GM21447 (cell line): ENCODE data around the gene NDST4.

Experiments
- ATAC-seq: cut with Tn5 transposase; IDR thresholded peaks from one replicate; pipeline ENCODE4 v1.9.1; 2021; ENCODE audit not compliant: unreplicated experiment

Gene NDST4

DNA sequence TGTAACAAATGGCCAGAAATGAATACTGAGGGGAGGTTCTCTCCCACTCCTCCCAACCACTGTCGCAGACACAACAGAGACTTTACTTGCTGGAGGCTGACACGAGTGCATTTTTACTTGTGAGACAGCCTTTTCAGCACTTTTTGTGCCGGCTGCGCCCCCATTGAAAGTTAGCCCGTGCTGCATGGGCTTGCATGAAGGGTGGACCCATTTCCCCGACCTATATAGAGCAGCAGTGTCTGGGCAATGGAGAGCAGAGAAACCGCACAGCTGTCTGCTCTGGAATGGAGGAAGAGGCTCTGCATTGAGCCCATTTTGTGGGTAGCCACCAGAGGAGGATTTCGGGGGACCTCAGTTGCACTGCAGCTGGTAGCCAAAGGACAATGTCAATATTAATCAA, 306.1 kb downstream of the NDST4 start:
- ATAC-seq: peak; percentile 27

DNA sequence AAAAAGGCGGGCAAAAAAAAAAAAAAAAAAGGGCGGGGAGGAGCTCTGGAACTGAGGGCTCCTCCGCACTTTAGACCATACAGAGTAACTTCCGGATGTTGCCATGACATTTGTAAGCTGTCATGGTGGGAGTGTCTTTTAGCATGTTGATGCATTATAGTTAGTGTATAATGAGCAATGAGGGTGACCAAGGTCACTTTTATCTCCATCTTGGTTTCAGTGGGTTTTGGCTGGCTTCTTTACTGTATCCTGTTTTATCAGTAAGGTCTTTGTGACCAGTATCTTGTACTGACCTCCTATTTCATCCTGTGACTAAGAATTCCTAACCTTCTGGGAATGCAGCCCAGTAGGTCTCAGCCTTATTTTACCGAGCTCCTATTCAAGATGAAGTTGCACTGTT, 321.4 kb downstream of the NDST4 start:
- no peak for ATAC-seq

DNA sequence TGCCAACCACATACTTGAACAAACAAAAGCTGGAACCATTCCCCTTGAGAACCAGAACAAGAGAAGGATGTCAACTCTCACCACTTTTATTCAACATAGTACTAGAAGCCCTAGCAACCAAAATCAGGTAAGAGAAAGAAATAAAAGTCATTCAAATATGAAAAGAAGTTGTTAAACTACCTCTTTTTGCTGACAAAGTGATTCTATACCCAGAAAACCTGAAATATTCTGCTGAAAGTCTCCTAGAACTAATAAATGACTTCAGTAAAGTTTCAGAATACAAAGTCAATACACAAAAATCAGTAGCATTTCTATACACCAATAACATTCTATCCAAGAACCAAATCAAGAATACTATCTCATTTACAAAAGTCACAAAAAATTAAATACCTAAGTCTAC, 327.9 kb downstream of the NDST4 start:
- ATAC-seq: no peak

DNA sequence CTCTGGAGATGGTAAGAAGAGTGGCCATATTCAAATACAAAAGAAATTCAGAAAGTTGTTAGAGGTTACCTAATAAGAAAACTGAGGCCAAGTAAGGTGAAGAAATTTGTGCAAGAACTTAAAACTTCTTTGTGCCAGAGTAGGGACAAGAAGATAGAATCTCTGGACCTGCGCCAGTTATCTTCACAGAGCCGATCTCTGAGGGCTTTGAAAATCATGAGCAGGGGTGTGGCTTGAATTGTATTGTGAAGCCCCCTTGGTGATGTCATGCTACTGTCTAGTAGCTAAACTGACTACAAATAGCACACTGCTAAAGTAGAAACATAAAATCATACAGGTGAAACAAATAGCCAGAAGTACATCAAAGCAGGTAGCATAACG, 330.2 kb downstream of the NDST4 start:
- no peak for ATAC-seq

DNA sequence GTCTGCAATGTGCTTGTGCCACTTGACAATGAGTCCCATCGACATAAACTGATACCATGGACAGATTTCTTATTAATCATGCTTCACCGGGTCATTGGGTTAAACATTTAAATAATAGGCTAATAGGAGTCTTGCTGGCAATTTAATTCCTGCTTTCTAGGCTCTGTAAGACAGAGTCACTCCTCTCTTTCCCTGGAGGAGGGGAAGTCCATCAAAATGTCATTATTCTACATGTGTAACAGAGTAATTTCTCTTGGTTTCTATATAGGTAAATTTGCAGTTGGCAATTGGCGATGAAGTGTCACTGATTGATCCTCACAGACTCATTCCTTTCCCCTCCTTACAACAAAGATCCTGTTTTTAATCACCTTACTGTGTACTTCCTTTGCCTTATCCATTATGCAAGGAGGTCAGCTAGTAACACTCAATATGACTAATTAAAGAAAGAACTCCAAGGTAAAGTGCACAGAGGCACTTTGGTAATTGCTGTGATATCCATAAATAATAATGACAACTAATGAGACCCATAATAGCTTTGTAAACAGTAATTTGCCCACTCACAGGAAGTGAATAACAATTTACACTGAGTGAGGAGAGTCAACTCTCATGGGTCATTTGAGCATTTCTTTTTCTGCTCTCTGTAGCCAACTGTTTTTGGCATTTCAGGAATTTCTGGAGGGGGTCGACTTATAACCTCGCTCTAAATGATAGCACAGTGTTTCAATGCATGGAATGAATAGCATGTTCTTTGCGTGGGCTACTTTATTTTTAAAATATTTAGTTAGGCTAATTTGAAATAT, 330.8 kb downstream of the NDST4 start:
- no peak for ATAC-seq

DNA sequence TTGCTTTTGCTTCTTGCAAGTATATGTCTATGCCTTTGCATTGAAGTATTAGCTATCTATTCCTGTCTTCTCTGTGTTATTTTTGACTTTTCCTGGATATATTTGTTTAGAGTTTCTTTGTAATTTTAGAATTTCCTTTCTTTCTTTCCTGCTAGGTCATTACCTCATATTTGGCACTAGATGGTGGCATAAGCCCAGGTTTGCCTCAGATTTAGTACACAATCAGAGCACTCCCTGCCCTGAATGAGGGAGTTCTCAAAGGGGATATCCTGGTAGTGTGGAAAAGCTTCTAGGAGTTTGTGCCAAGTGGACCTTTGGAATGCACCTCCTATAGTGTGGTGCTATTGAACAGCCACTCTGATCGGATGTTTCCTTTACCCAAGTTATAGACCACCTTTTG, 333.2 kb downstream of the NDST4 start:
- ATAC-seq: no peak
